OCI-LY7 (cell line): ENCODE data around the gene MTA3. TPM values are rescaled to one million over a fixed set of nuclear protein-coding genes. Genes with fewer than 3 reads are reported as not detected.

Experiments used
- BruUV-seq: library from RNA; stranded (reverse); fragments of 400-500 nt; replicated peaks from 2 replicates; lab custom pipeline; 2021; lab: Mats Ljungman, UMichigan
- CTCF ChIA-PET: fragments of 300-600 bp; sonication (Branson Sonifier 250); formaldehyde crosslinking; loops from one replicate; lab custom pipeline; 2022; ENCODE audit warnings: antibody characterized with exemption; ENCODE audit not compliant: unreplicated experiment; lab: Charles Lee
- POLR2A ChIA-PET: fragments of 300-600 bp; sonication (Branson Sonifier 250); formaldehyde crosslinking; loops from one replicate; lab custom pipeline; 2022; ENCODE audit warnings: antibody characterized with exemption; lab: Charles Lee
- DNase-seq: peaks from one replicate; pipeline ENCODE4 v3.0.0-alpha.2; 2015; ENCODE audit warnings: low spot score
- H2AFZ ChIP-seq: fragments of 200-600 bp; sonication (generic), shearing (Covaris generic); 2 replicates; pipeline ENCODE4 v1.6.1; 2014; ENCODE audit warnings: mild to moderate bottlenecking, antibody characterized with exemption, low read length, moderate library complexity
- H3K27ac ChIP-seq: fragments of 200-600 bp; sonication (generic); 2 replicates; pipeline ENCODE4 v1.5.1; 2014; ENCODE audit warnings: mixed run types, low read depth, mild to moderate bottlenecking, moderate library complexity, low read length, inconsistent platforms; ENCODE audit not compliant: poor library complexity, severe bottlenecking
- H3K36me3 ChIP-seq: fragments of 200-600 bp; sonication (generic); 2 replicates; pipeline ENCODE4 v1.6.1; 2014; ENCODE audit warnings: mild to moderate bottlenecking, antibody characterized with exemption, low read length, moderate library complexity, mixed read lengths; ENCODE audit not compliant: insufficient read depth
- H3K4me1 ChIP-seq: fragments of 200-600 bp; sonication (generic); 2 replicates; pipeline ENCODE4 v1.5.1; 2014; ENCODE audit warnings: mild to moderate bottlenecking, low read length; ENCODE audit not compliant: insufficient read depth, poor library complexity, severe bottlenecking
- H3K4me2 ChIP-seq: fragments of 200-600 bp; sonication (generic); 2 replicates; pipeline ENCODE4 v1.6.1; 2014; ENCODE audit warnings: mild to moderate bottlenecking, low read length
- H3K4me3 ChIP-seq: fragments of 200-600 bp; sonication (generic); 2 replicates; pipeline ENCODE4 v1.5.1; 2014; ENCODE audit warnings: mild to moderate bottlenecking, low read depth, low read length; ENCODE audit not compliant: poor library complexity, severe bottlenecking
- H3K79me2 ChIP-seq: fragments of 200-600 bp; sonication (generic); 2 replicates; pipeline ENCODE4 v1.6.1; 2016; ENCODE audit warnings: low read depth, mild to moderate bottlenecking, low read length, moderate library complexity, mixed read lengths; ENCODE audit not compliant: insufficient read depth
- H3K9me2 ChIP-seq: fragments of 200-600 bp; sonication (generic); 2 replicates; pipeline ENCODE4 v1.6.1; 2016; ENCODE audit warnings: mild to moderate bottlenecking, low read length, mixed read lengths; ENCODE audit not compliant: insufficient read depth
- H3K9me3 ChIP-seq: fragments of 200-600 bp; sonication (generic); 2 replicates; pipeline ENCODE4 v1.6.1; 2014; ENCODE audit warnings: mild to moderate bottlenecking, mixed run types, low read length, mixed read lengths
- H4K20me1 ChIP-seq: fragments of 200-600 bp; sonication (generic); 2 replicates; pipeline ENCODE4 v1.6.1; 2014; ENCODE audit warnings: mild to moderate bottlenecking, antibody characterized with exemption, low read length, moderate library complexity, mixed read lengths; ENCODE audit not compliant: insufficient read depth
- CTCF ChIP-seq: fragments of 200-600 bp; sonication (generic); conservative IDR thresholded peaks from 2 replicates; pipeline ENCODE4 v1.5.1; 2014; ENCODE audit warnings: mild to moderate bottlenecking, antibody characterized with exemption, low read length, moderate library complexity, mixed read lengths
- EZH2phosphoT487 ChIP-seq: fragments of 200-600 bp; sonication (generic); IDR thresholded peaks from 2 replicates; pipeline ENCODE4 v1.6.1; 2018; ENCODE audit warnings: low read depth, borderline replicate concordance, mild to moderate bottlenecking, mixed run types, antibody characterized with exemption, low read length, moderate library complexity, mixed read lengths
- intact Hi-C: fragments of 100-400 bp; cut with micrococcal nuclease; formaldehyde crosslinking; loops from one replicate; pipeline ENCODE4 v1.10.0; 2022; ENCODE audit not compliant: unreplicated experiment
- total RNA-seq, 2 experiments: library from RNA; depleted of rRNA in 1 of 2; stranded (reverse); fragments of >200 nt in 1 of 2; shearing (Covaris generic) in 1 of 2; gene quantifications; 2 replicates each; pipeline ENCODE4 v1.2.3, GENCODE V29; 2014 to 2022

Gene MTA3
- total RNA-seq, 2 experiments from 2014 or later = 72.7 to 205 TPM

GRCh38 chr2:42771546-42772153 is 203.2 kb downstream of the MTA3 start:
- Histone ChIP-seq H3K79me2 (no peaks in the 10 kb centered on the region), H3K27ac (no peak overlapping the region), H3K9me2 (no peaks in the 10 kb centered on the region), H3K9me3 (no peaks in the 10 kb centered on the region), H4K20me1 (no peaks in the 10 kb centered on the region), H3K4me1 (no peaks in the 10 kb centered on the region), H3K36me3 (no peaks in the 10 kb centered on the region), H3K4me3 (no peak overlapping the region), H3K4me2 (no peak overlapping the region), H2AFZ (no peak overlapping the region)
- TF ChIP-seq EZH2phosphoT487 = no peak
- no peak for TF ChIP-seq CTCF
- intact Hi-C loops = loop anchor here (5.0 kb wide), 1 partner anchor 274 kb away; no protein-coding TSS in a partner anchor
- ChIA-PET CTCF (no interaction called here), POLR2A (interaction anchor here (0.6 kb wide), 2 partner anchors 805 to 899 kb away, joined by 3 to 4 read pairs; no protein-coding TSS in a partner anchor)
- DNase-seq = no peak
- no TSS peak for BruUV-seq

GRCh38 chr2:42775186-42775585 is 206.8 kb downstream of the MTA3 start:
- no peaks in the 10 kb centered on the region for H3K9me2 ChIP-seq
- ChIA-PET CTCF (no interaction called here), POLR2A (interaction anchor here (0.6 kb wide), 3 partner anchors 30 to 1499 kb away, joined by 3 to 4 read pairs (median 3); no protein-coding TSS in a partner anchor)

More at GRCh38 chr2:42775186-42775585, 206.8 kb downstream of the MTA3 start:
- intact Hi-C loops = no loop called here
- no peaks in the 10 kb centered on the region for H3K36me3 ChIP-seq
- H2AFZ ChIP-seq = no peak overlapping the region
- H3K79me2 ChIP-seq = no peaks in the 10 kb centered on the region
- H3K4me2 ChIP-seq = no peak overlapping the region
- no peak for DNase-seq
- no peak overlapping the region for H3K4me3 ChIP-seq
- peaks cover 7% of the 10 kb centered on the region; the same call in 1 of the 2 replicates for H3K9me3 ChIP-seq
- BruUV-seq = no TSS peak
- TF ChIP-seq CTCF (no peak), EZH2phosphoT487 (no peak)
- no peak overlapping the region for H3K27ac ChIP-seq
- H4K20me1 ChIP-seq = no peaks in the 10 kb centered on the region
- no peaks in the 10 kb centered on the region for H3K4me1 ChIP-seq
